Measurements from ENCODE around the gene OR5K2.

Gene OR5K2

DNA sequence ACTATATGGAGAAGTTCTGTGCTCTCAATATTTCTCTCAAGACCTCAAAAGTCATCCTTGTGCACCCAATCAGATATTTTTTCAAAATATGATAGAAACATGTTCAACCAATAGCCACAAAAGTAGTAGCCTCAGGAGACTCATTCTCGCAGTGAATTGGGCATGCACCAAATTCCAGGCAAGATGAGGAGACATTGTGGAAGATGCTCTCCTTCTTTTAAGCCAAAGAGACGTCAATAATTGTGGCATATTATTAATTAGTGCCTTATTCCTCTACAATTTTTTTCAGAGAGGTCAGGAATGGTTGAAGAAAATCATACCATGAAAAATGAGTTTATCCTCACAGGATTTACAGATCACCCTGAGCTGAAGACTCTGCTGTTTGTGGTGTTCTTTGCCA is at the start of gene OR5K2:
OR5K2 (plus strand) TSS at position 301 of the 400 bp plus-strand sequence; CDS start at position 301, 0 bp downstream.
- no peak within 1 kb of the TSS for H3K4me3 Mint-ChIP-seq
- H3K4me1 Mint-ChIP-seq (ENCODE audit: low read depth): peaks cover 4% of the 10 kb centered on the region
- DNase-seq (ENCODE audit: low spot score): no peak
- peaks cover 16% of the 10 kb centered on the region for H3K36me3 Mint-ChIP-seq (ENCODE audit: low read depth)
- peaks cover 20% of the 10 kb centered on the region for H3K27me3 Mint-ChIP-seq (ENCODE audit: low read depth)
- H3K27ac Mint-ChIP-seq: no peak within 1 kb of the TSS
- H3K9me3 Mint-ChIP-seq: no peaks in the 10 kb centered on the region

DNA sequence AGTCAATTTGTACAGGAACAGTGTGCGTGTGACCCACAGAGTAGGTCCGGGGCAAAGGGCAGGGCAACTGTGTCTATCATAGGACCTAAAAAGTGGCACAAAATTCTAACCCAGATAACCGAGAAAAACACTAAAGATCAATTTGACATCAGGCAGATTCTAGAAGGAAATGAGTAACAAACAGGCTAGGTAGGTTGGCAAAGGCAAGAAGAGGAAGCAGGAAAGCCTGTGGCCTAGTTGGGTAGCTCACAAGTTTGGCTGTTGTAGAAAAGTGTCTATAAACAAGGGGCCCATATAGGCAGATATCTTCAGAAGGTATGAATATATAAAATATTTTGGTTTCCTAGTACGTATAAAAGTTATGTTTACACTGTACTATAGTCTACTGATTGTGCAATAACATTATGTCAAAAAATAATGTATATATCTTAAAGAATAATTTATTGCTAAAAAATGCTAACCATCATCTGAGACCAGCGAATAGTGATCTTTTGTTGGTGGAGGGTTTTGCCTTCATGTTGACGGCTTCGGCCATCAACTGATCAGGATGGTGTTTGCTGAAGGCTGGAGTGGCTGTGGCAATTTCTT is 47.8 kb upstream of the OR5K2 start:
- Mint-ChIP-seq H3K27me3 (ENCODE audit: low read depth) (peaks cover 13% of the 10 kb centered on the region), H3K27ac (no peak overlapping the region), H3K36me3 (ENCODE audit: low read depth) (no peaks in the 10 kb centered on the region), H3K4me1 (ENCODE audit: low read depth) (peaks cover 12% of the 10 kb centered on the region), H3K4me3 (no peak overlapping the region), H3K9me3 (no peaks in the 10 kb centered on the region)
- DNase-seq (ENCODE audit: low spot score): no peak

- no peaks in the 10 kb centered on the region for H3K36me3 Mint-ChIP-seq (ENCODE audit: low read depth)
- DNase-seq (ENCODE audit: low spot score): no peak
- H3K27me3 Mint-ChIP-seq (ENCODE audit: low read depth): peaks cover 13% of the 10 kb centered on the region
- H3K9me3 Mint-ChIP-seq: no peaks in the 10 kb centered on the region
- H3K27ac Mint-ChIP-seq: no peak overlapping the region
- no peak overlapping the region for H3K4me3 Mint-ChIP-seq
- H3K4me1 Mint-ChIP-seq (ENCODE audit: low read depth): peaks cover 12% of the 10 kb centered on the region
Observed at GRCh38 chr3:98450372-98450771, 47.1 kb upstream of the OR5K2 start.

- Mint-ChIP-seq H3K27ac (no peak overlapping the region), H3K36me3 (ENCODE audit: low read depth) (no peaks in the 10 kb centered on the region), H3K9me3 (peaks cover 3% of the 10 kb centered on the region), H3K4me1 (ENCODE audit: low read depth) (peaks cover 3% of the 10 kb centered on the region), H3K27me3 (ENCODE audit: low read depth) (peaks cover 13% of the 10 kb centered on the region), H3K4me3 (no peak overlapping the region)
- DNase-seq (ENCODE audit: low spot score): no peak
Observed at GRCh38 chr3:98453827-98454226, 43.7 kb upstream of the OR5K2 start.

DNA sequence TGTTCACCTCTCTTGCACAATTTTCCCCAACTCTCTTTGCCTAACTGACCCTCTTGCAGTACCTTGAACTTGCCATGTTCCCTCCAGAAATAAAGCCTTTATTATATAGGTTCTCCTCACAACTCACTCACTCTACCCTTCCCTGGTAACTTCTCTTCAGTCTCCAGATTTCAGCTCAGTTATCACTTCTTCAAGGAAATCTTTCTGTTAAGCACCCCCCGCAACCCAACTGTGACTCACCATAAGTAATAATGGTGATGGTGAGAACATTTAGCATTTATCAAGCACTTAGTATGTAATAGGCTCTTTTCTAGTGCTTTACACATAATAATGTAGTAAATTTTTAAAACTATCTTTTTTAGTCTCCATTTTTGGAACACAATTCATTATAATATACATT is 42.6 kb upstream of the OR5K2 start:
- DNase-seq (ENCODE audit: low spot score): no peak
- H3K4me3 Mint-ChIP-seq: no peak overlapping the region
- H3K4me1 Mint-ChIP-seq (ENCODE audit: low read depth): no peaks in the 10 kb centered on the region
- peaks cover 15% of the 10 kb centered on the region for H3K27me3 Mint-ChIP-seq (ENCODE audit: low read depth)
- peaks cover 3% of the 10 kb centered on the region for H3K9me3 Mint-ChIP-seq
- H3K27ac Mint-ChIP-seq: no peak overlapping the region
- H3K36me3 Mint-ChIP-seq (ENCODE audit: low read depth): no peaks in the 10 kb centered on the region

- Mint-ChIP-seq H3K27ac (no peak overlapping the region), H3K36me3 (ENCODE audit: low read depth) (no peaks in the 10 kb centered on the region), H3K4me3 (no peak overlapping the region), H3K4me1 (ENCODE audit: low read depth) (peaks cover 4% of the 10 kb centered on the region), H3K27me3 (ENCODE audit: low read depth) (peaks cover 24% of the 10 kb centered on the region), H3K9me3 (peaks cover 3% of the 10 kb centered on the region)
- DNase-seq (ENCODE audit: low spot score): no peak
Observed at GRCh38 chr3:98457543-98457942, 39.9 kb upstream of the OR5K2 start.

DNA sequence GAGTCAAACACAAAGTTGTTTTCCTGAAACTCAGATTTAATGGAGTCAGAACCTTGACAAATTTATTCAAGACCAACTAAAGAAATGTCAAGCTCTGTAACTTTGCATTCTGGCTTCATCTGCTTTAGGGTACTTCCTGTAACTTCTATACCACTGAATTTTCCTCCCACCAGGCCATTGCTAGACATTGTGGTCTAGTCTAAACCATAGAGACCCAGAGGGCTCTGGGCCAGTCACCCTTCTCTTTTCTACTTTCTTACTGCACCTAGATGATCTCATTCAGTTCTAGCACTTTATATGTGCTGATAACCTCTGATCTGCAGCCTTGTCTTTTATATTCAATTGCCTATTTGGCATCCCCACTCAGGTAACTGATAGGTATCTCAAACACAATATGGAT is 37.3 kb upstream of the OR5K2 start:
- no peak overlapping the region for H3K27ac Mint-ChIP-seq
- no peak overlapping the region for H3K4me3 Mint-ChIP-seq

DNA sequence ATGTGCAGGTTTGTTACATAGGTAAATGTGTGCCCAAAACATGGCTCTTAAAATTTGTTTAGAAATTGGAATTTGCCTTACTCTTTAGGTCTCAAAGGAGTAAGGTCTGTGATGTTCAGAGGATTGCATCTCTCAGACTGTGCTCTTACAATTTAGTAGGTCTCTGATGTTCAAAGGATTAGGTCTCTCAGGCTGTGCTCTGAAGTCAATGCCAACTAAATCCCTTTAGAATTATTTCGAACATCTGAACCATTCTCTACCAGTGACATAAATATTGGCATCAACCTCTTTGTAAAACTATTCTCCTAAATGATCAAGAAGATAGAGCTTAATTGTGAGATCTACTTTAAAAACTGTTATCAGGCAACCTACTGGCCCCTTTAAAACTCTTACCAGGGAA is 34.6 kb upstream of the OR5K2 start, which contains the start of gene OR5K1:
OR5K1 (plus strand) TSS at position 301 of the 400 bp plus-strand sequence. CDS start 6,376 bp downstream, outside the sequence.
- no peak for DNase-seq (ENCODE audit: low spot score)
- no peak within 1 kb of the TSS for H3K27ac Mint-ChIP-seq
- H3K27me3 Mint-ChIP-seq (ENCODE audit: low read depth): peaks cover 20% of the 10 kb centered on the region
- peaks cover 4% of the 10 kb centered on the region for H3K9me3 Mint-ChIP-seq
- H3K4me1 Mint-ChIP-seq (ENCODE audit: low read depth): peaks cover 4% of the 10 kb centered on the region
- no peaks in the 10 kb centered on the region for H3K36me3 Mint-ChIP-seq (ENCODE audit: low read depth)
- H3K4me3 Mint-ChIP-seq: no peak within 1 kb of the TSS

More for the DNA sequence above, 37.3 kb upstream of the OR5K2 start:
- no peak for DNase-seq (ENCODE audit: low spot score)
- Mint-ChIP-seq H3K27me3 (ENCODE audit: low read depth) (peaks cover 25% of the 10 kb centered on the region), H3K4me1 (ENCODE audit: low read depth) (peaks cover 4% of the 10 kb centered on the region), H3K9me3 (peaks cover 3% of the 10 kb centered on the region), H3K36me3 (ENCODE audit: low read depth) (no peaks in the 10 kb centered on the region)

DNA sequence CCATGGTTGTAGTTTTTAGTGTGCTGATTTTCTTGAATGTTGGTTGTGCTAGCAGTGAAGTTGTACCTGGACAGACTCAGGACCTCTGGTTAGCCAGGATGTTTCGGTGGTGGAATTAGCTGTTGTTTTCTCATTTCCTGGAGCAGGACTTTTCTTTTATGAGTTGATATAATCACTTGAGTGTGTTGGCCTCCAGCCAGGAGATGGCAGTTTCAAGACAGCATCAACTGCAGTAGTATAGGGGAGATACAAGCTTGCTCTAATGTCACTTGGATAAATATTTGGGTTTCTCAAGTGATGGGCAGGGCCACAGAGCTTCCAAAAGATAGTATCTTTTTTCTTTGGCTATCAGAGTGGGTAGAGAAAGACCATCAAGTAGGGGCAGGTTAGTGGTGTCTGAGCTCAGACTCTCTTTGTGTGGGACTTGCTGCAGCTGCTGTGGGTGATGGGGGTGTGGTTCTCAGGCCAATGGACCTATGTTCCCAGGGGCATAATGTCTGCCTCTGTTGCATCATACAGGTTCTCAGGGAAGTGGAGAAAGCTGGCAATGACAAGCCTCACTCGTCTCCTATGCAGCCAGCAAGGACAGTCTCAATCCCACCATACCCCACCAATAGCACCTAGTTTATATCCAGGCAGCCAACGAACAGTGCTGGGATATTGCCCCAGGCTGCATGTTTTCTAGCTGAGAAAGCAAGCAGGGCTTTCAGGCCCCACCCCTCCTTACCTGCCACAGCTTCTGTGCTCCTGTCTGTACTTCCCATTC is 14.6 kb upstream of the OR5K2 start:
- Mint-ChIP-seq H3K27me3 (ENCODE audit: low read depth) (peaks cover 11% of the 10 kb centered on the region), H3K4me3 (no peak overlapping the region), H3K4me1 (ENCODE audit: low read depth) (peaks cover 9% of the 10 kb centered on the region), H3K27ac (no peak overlapping the region), H3K36me3 (ENCODE audit: low read depth) (peaks cover 8% of the 10 kb centered on the region), H3K9me3 (peaks cover 41% of the 10 kb centered on the region)
- no peak for DNase-seq (ENCODE audit: low spot score)

GRCh38 chr3:98483626-98484025 is 13.9 kb upstream of the OR5K2 start:
- H3K36me3 Mint-ChIP-seq (ENCODE audit: low read depth): peaks cover 8% of the 10 kb centered on the region
- no peak for DNase-seq (ENCODE audit: low spot score)
- H3K27ac Mint-ChIP-seq: no peak overlapping the region
- peaks cover 14% of the 10 kb centered on the region for H3K27me3 Mint-ChIP-seq (ENCODE audit: low read depth)
- peaks cover 9% of the 10 kb centered on the region for H3K4me1 Mint-ChIP-seq (ENCODE audit: low read depth)
- peaks cover 47% of the 10 kb centered on the region for H3K9me3 Mint-ChIP-seq
- no peak overlapping the region for H3K4me3 Mint-ChIP-seq

DNA sequence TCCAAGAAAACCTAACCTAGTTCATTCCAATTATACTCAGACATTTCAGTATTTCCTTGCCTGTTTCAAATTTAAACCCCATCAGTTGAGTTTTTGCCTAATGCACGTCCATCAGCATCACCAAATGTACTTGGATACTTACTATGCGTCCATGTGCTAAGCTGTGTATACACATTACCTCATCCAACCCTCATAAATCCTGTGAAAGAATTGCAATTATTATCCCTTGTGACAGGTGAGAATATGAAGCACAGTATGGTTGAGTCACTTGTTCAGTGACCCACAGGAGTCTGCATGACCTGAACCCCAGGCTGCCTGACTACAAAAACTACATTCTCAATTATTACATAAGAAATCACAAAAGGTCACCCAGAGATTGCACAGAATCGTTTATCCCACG is 2.5 kb downstream of the OR5K2 start:
- no peak for DNase-seq (ENCODE audit: low spot score)
- H3K36me3 Mint-ChIP-seq (ENCODE audit: low read depth): peaks cover 22% of the 10 kb centered on the region
- peaks cover 1% of the 10 kb centered on the region for H3K27me3 Mint-ChIP-seq (ENCODE audit: low read depth)
- no peak overlapping the region for H3K27ac Mint-ChIP-seq
- no peaks in the 10 kb centered on the region for H3K9me3 Mint-ChIP-seq
- peaks cover 12% of the 10 kb centered on the region for H3K4me1 Mint-ChIP-seq (ENCODE audit: low read depth)
- H3K4me3 Mint-ChIP-seq: no peak overlapping the region

DNA sequence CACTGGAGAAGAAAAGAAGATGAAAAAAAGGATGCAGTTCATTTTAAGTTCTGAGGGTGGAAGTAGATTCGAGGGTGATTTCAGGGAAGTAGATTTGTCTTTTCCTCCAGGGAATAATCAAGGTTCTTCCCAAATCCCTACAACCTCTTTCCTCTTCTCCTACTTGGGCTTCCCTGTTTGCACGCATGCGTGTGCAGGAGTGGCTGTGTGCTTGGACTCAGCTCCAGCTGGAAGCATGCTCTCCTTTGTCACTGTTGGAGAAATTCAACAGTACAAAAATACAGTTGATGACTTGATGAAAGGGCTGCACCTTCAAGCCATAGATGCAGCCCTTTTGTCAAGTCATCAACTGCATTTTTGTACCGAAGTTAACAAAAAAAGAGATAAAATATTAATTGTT is 3.8 kb downstream of the OR5K2 start:
- H3K4me1 Mint-ChIP-seq (ENCODE audit: low read depth): peaks cover 12% of the 10 kb centered on the region
- no peak overlapping the region for H3K4me3 Mint-ChIP-seq
- DNase-seq (ENCODE audit: low spot score): no peak
- no peaks in the 10 kb centered on the region for H3K9me3 Mint-ChIP-seq
- H3K27me3 Mint-ChIP-seq (ENCODE audit: low read depth): no peaks in the 10 kb centered on the region
- H3K36me3 Mint-ChIP-seq (ENCODE audit: low read depth): peaks cover 27% of the 10 kb centered on the region
- H3K27ac Mint-ChIP-seq: peak overlapping the region; percentile 66

GRCh38 chr3:98501863-98502576 is 4.5 kb downstream of the OR5K2 start:
- Mint-ChIP-seq H3K9me3 (no peaks in the 10 kb centered on the region), H3K4me3 (no peak overlapping the region), H3K36me3 (ENCODE audit: low read depth) (peaks cover 34% of the 10 kb centered on the region), H3K27me3 (ENCODE audit: low read depth) (no peaks in the 10 kb centered on the region), H3K27ac (no peak overlapping the region), H3K4me1 (ENCODE audit: low read depth) (peaks cover 12% of the 10 kb centered on the region)
- DNase-seq (ENCODE audit: low spot score): no peak

GRCh38 chr3:98504539-98504938 is 7.1 kb downstream of the OR5K2 start:
- no peaks in the 10 kb centered on the region for H3K27me3 Mint-ChIP-seq (ENCODE audit: low read depth)
- DNase-seq (ENCODE audit: low spot score): no peak
- no peak overlapping the region for H3K4me3 Mint-ChIP-seq
- H3K36me3 Mint-ChIP-seq (ENCODE audit: low read depth): peaks cover 46% of the 10 kb centered on the region
- H3K27ac Mint-ChIP-seq: no peak overlapping the region
- no peaks in the 10 kb centered on the region for H3K9me3 Mint-ChIP-seq
- H3K4me1 Mint-ChIP-seq (ENCODE audit: low read depth): peaks cover 24% of the 10 kb centered on the region
